Measurements from ENCODE around the gene DEFB116. TPM values are rescaled to one million over a fixed set of nuclear protein-coding genes. Genes with fewer than 3 reads are reported as not detected.

DEFB116 gene
- total and polyA plus RNA-seq, 7 experiments from 2014 or later, result not detected

DNA sequence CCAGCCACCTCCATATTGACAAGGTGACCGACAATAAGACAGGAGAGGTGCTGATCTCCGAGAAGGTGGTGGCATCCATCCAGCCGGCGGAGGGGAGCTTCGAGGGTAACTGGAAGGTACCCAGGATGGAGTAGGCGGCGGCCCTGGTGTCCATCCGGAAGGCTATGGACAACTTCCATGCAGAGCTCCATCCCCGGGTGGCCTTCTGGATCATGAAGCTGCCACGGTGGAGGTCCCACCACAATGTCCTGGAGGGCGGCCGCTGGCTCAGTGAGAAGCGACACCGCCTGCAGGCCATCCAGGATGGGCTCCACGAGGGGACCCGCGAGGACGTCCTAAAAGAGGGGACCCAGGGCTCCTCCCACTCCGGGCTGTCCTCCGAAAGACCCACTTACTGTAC lies 33.9 kb downstream of the DEFB116 start:
- H3K4me3 Mint-ChIP-seq, result no peak overlapping the region
- peaks cover 15 to 63% (median 31%) of the 10 kb centered on the region in 11 donors for H3K9me3 Mint-ChIP-seq
- H3K4me3 ChIP-seq (ENCODE audit: low read length), result no peak overlapping the region
- no peak overlapping the region for H3K27ac Mint-ChIP-seq
- DNase-seq (no peak), ATAC-seq (no peak)
- H3K27ac ChIP-seq (ENCODE audit: low read depth, low read length), result no peak overlapping the region
- H3K9me3 ChIP-seq (ENCODE audit: control insufficient read depth in 2 of 3, low read length in 3 of 3), result peaks cover 0 to 44% (median 0%) of the 10 kb centered on the region in 3 experiments
- H3K27me3 ChIP-seq (ENCODE audit: control insufficient read depth in 2 of 2, insufficient read depth in 2 of 2, low read length in 2 of 2), result no peaks in the 10 kb centered on the region
- ChIA-PET POLR2A (no interaction called here), CTCF (no interaction called here)
- H3K4me1 Mint-ChIP-seq, result no peaks in the 10 kb centered on the region
- H3K4me1 ChIP-seq (ENCODE audit: control insufficient read depth in 2 of 2, insufficient read depth in 2 of 2, low read length in 2 of 2), result no peaks in the 10 kb centered on the region
- no peaks in the 10 kb centered on the region for H3K27me3 Mint-ChIP-seq
- intact Hi-C loops (cut with micrococcal nuclease), result no loop called here
- H3K36me3 Mint-ChIP-seq, result peaks cover 0 to 7% (median 0%) of the 10 kb centered on the region in 5 donors
- no peaks in the 10 kb centered on the region for H3K36me3 ChIP-seq (ENCODE audit: control insufficient read depth in 2 of 3, insufficient read depth in 3 of 3, low read length in 3 of 3)

GRCh38 chr20:31260326-31260932 lies 48.0 kb downstream of the DEFB116 start:
- Histone ChIP-seq H3K27ac (ENCODE audit: low read depth, low read length) (no peak overlapping the region), H3K36me3 (ENCODE audit: control insufficient read depth in 2 of 3, insufficient read depth in 3 of 3, low read length in 3 of 3) (no peaks in the 10 kb centered on the region), H3K4me1 (ENCODE audit: control insufficient read depth in 2 of 2, insufficient read depth in 2 of 2, low read length in 2 of 2) (no peaks in the 10 kb centered on the region), H3K4me3 (ENCODE audit: low read length) (no peak overlapping the region), H3K27me3 (ENCODE audit: control insufficient read depth in 2 of 2, insufficient read depth in 2 of 2, low read length in 2 of 2) (no peaks in the 10 kb centered on the region), H3K9me3 (ENCODE audit: control insufficient read depth in 2 of 3, low read length in 3 of 3) (no peaks in the 10 kb centered on the region)
- POLR2A ChIA-PET, result no interaction called here
- CTCF ChIA-PET, result no interaction called here
- Mint-ChIP-seq H3K27me3 (no peaks in the 10 kb centered on the region), H3K4me3 (no peak overlapping the region), H3K36me3 (peaks cover 0 to 5% (median 0%) of the 10 kb centered on the region in 5 donors), H3K27ac (no peak overlapping the region), H3K4me1 (no peaks in the 10 kb centered on the region), H3K9me3 (peaks cover 0 to 58% (median 19%) of the 10 kb centered on the region in 11 donors)
- ATAC-seq (no peak), DNase-seq (no peak)
- intact Hi-C loops (cut with micrococcal nuclease), result no loop called here

DNA sequence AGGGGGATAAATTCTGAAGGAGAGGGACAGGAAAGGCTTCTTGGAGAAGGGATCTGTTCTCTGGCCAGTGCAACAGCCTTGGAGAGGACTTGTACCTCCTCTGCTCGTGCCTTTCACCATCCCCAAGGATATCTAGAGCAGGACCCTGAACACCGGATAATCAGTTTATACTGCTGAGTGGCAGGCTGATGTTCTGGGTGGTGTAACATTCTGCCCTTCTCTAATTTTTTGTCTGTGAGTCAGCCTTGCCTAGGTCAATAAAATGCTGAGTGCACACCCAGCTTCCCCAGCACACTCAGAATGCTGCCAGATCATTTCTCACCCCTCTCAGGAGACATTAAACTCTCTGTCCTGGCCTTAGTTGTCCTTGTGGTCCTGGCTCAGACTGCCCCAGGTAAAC lies 51.0 kb downstream of the DEFB116 start, which contains the start of gene DEFB115:
Gene DEFB115, plus strand, starts transcription at position 301 of the 400 bp plus-strand sequence. Its CDS starts 0 bp downstream, at position 301.
- intact Hi-C loops (cut with micrococcal nuclease), result no loop called here
- no peaks in the 10 kb centered on the region for H3K4me1 Mint-ChIP-seq
- no peaks in the 10 kb centered on the region for H3K4me1 ChIP-seq (ENCODE audit: control insufficient read depth in 2 of 2, insufficient read depth in 2 of 2, low read length in 2 of 2)
- H3K27ac Mint-ChIP-seq, result no peak within 1 kb of the TSS
- ChIA-PET CTCF (no interaction called here), POLR2A (no interaction called here)
- H3K4me3 ChIP-seq (ENCODE audit: low read length), result no peak within 1 kb of the TSS
- no peak within 1 kb of the TSS for H3K27ac ChIP-seq (ENCODE audit: low read depth, low read length)
- H3K9me3 ChIP-seq (ENCODE audit: control insufficient read depth in 2 of 3, low read length in 3 of 3), result no peaks in the 10 kb centered on the region
- peaks cover 0 to 45% (median 8%) of the 10 kb centered on the region in 11 donors for H3K9me3 Mint-ChIP-seq
- peaks cover 0 to 5% (median 0%) of the 10 kb centered on the region in 5 donors for H3K36me3 Mint-ChIP-seq
- DNase-seq, result no peak
- no peak for ATAC-seq
- H3K4me3 Mint-ChIP-seq, result no peak within 1 kb of the TSS
- H3K27me3 ChIP-seq (ENCODE audit: control insufficient read depth in 2 of 2, insufficient read depth in 2 of 2, low read length in 2 of 2), result no peaks in the 10 kb centered on the region
- H3K27me3 Mint-ChIP-seq, result no peaks in the 10 kb centered on the region
- H3K36me3 ChIP-seq (ENCODE audit: control insufficient read depth in 2 of 3, insufficient read depth in 3 of 3, low read length in 3 of 3), result no peaks in the 10 kb centered on the region

DNA sequence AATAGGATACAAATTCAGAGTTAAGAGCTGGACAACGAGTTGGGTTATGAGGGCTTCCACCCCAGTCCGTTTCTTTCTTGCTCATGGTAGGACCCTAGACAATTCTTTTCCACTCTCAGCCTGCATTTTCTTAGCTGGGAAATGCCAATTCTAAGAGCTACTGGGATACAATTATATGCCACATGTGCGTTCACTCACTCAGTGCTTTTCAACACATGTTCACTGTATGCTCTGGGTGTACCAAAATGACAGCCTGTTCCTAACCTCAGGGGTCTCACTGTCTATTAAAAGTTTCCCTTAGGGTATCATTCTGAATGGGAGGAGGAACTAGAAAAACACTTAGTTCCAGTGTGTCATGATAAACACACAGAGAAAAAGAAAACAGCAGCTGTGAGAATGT lies 51.4 kb downstream of the DEFB116 start:
- H3K27ac Mint-ChIP-seq, result no peak overlapping the region
- CTCF ChIA-PET, result no interaction called here
- POLR2A ChIA-PET, result no interaction called here
- H3K9me3 ChIP-seq (ENCODE audit: control insufficient read depth in 2 of 3, low read length in 3 of 3), result no peaks in the 10 kb centered on the region
- no peaks in the 10 kb centered on the region for H3K4me1 Mint-ChIP-seq
- peaks cover 0 to 49% (median 8%) of the 10 kb centered on the region in 11 donors for H3K9me3 Mint-ChIP-seq
- ATAC-seq (no peak), DNase-seq (no peak)
- no peaks in the 10 kb centered on the region for H3K27me3 ChIP-seq (ENCODE audit: control insufficient read depth in 2 of 2, insufficient read depth in 2 of 2, low read length in 2 of 2)
- no peak overlapping the region for H3K4me3 ChIP-seq (ENCODE audit: low read length)
- intact Hi-C loops (cut with micrococcal nuclease), result no loop called here
- no peaks in the 10 kb centered on the region for H3K27me3 Mint-ChIP-seq
- H3K36me3 ChIP-seq (ENCODE audit: control insufficient read depth in 2 of 3, insufficient read depth in 3 of 3, low read length in 3 of 3), result no peaks in the 10 kb centered on the region
- H3K4me1 ChIP-seq (ENCODE audit: control insufficient read depth in 2 of 2, insufficient read depth in 2 of 2, low read length in 2 of 2), result no peaks in the 10 kb centered on the region
- no peak overlapping the region for H3K4me3 Mint-ChIP-seq
- no peak overlapping the region for H3K27ac ChIP-seq (ENCODE audit: low read depth, low read length)
- peaks cover 0 to 5% (median 0%) of the 10 kb centered on the region in 5 donors for H3K36me3 Mint-ChIP-seq

Other genes starting within 250 kb of the DEFB116 start
- not detected for gene DEFB115, start 50.9 kb downstream of the DEFB116 start, total RNA-seq
- gene DEFB115, start 50.9 kb downstream of the DEFB116 start, polyA plus RNA-seq, result not detected
- gene DEFB118, start 60.0 kb upstream of the DEFB116 start, total RNA-seq, result not detected
- not detected for gene DEFB118, start 60.0 kb upstream of the DEFB116 start, polyA plus RNA-seq
- not detected for gene DEFB119, start 82.0 kb upstream of the DEFB116 start, total RNA-seq
- not detected for gene DEFB119, start 82.0 kb upstream of the DEFB116 start, polyA plus RNA-seq
- not detected for gene DEFB121, start 97.6 kb upstream of the DEFB116 start, total RNA-seq
- gene DEFB121, start 97.6 kb upstream of the DEFB116 start, polyA plus RNA-seq, result not detected
- gene DEFB123, start 132.0 kb upstream of the DEFB116 start, total RNA-seq, result not detected
- gene DEFB123, start 132.0 kb upstream of the DEFB116 start, polyA plus RNA-seq, result not detected
- gene DEFB124, start 166.5 kb upstream of the DEFB116 start, total RNA-seq, result not detected
- not detected for gene DEFB124, start 166.5 kb upstream of the DEFB116 start, polyA plus RNA-seq
- gene REM1, start 166.7 kb upstream of the DEFB116 start, total RNA-seq, result not detected
- gene REM1, start 166.7 kb upstream of the DEFB116 start, polyA plus RNA-seq, result not detected
- gene HM13, start 205.9 kb upstream of the DEFB116 start, total RNA-seq, result 100 to 1,000 TPM; 102 to 197 (median 133) TPM
- gene HM13, start 205.9 kb upstream of the DEFB116 start, polyA plus RNA-seq, result 100 to 1,000 TPM; 109 to 140 TPM